ACC112 (cell line): ENCODE results near the gene MZF1.
A peak's percentile ranks its signal among the peaks of the same experiment; 100 is the strongest.

ENCODE experiments used
- H2AFZ ChIP-seq: fragments of 200-600 bp; sonication (generic); one replicate; pipeline ENCODE4 v1.6.0; 2017; ENCODE audit warnings: antibody characterized with exemption, low read length; ENCODE audit not compliant: unreplicated experiment
- H3K27ac ChIP-seq: fragments of 200-600 bp; sonication (generic); 2 replicates; pipeline ENCODE4 v1.5.1; 2014; ENCODE audit warnings: low read depth, mild to moderate bottlenecking, antibody characterized with exemption, low read length, moderate library complexity
- H3K27me3 ChIP-seq: fragments of 200-600 bp; sonication (generic); 2 replicates; pipeline ENCODE4 v1.6.1; 2014; ENCODE audit warnings: mild to moderate bottlenecking, antibody characterized with exemption, low read length, moderate library complexity, mixed read lengths; ENCODE audit not compliant: insufficient read depth
- H3K36me3 ChIP-seq: fragments of 200-600 bp; sonication (generic); 2 replicates; pipeline ENCODE4 v1.6.1; 2016; ENCODE audit warnings: mild to moderate bottlenecking, antibody characterized with exemption, low read length, moderate library complexity, mixed read lengths; ENCODE audit not compliant: insufficient read depth
- H3K4me1 ChIP-seq: fragments of 200-600 bp; sonication (generic); one replicate; pipeline ENCODE4 v1.6.1; 2016; ENCODE audit warnings: low read length, mixed read lengths; ENCODE audit not compliant: insufficient read depth, unreplicated experiment, control insufficient read depth
- H3K4me3 ChIP-seq: fragments of 200-600 bp; sonication (generic); 2 replicates; pipeline ENCODE4 v1.5.1; 2014; ENCODE audit warnings: mild to moderate bottlenecking, low read depth, low read length
- H3K79me2 ChIP-seq: fragments of 200-600 bp; sonication (generic); one replicate; pipeline ENCODE4 v1.6.0; 2016; ENCODE audit warnings: low read length; ENCODE audit not compliant: control insufficient read depth, unreplicated experiment, insufficient read depth

MZF1 gene

DNA sequence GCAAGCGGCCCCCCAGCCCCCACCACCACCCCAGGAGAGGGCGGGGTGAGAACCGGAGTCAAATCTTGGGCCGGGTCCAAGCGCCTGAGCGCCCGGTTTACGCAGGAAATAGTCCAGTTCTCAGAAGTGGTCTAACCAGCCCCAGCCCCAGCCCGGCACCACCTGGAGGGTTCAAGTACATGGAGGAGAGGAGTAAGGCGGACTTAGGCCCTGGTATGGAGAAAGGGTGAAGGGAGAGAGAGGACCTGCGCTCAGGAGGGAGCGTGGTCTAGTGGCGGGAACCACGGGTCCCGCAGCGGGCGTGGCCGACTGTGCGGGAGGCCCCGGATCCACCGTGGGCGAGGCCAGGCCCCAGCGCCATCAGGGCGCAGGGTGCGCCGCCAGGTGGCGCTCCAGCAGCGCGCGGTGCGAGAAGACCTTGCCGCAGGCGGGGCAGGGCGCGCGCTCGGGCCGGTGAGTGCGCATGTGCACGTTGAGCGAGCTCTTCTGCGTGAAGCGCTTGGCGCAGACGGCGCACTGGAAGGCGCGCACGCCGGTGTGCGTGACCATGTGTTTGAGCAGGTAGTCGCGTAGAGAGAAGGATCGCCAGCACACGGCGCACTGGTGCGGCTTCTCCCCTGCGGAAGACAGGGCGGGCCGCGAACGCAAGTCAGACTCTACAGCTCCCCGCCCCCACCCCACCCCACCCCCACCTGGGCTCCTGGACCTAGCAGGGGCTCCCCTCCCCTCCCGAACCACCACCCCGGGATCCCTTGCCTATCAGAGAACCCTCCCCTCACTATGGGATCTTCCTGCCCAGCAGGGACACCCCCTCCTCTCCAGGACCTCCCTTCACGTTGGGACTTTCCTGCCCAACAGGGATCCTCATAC lies 59.2 kb downstream of the MZF1 start:
- no peaks in the 10 kb centered on the region for H3K27me3 ChIP-seq
- peaks cover 25% of the 10 kb centered on the region for H3K79me2 ChIP-seq
- no peak overlapping the region for H2AFZ ChIP-seq
- no peaks in the 10 kb centered on the region for H3K36me3 ChIP-seq
- no peak overlapping the region for H3K27ac ChIP-seq
- H3K4me3 ChIP-seq = peak overlapping the region; percentile 63
- peaks cover 4% of the 10 kb centered on the region for H3K4me1 ChIP-seq

DNA sequence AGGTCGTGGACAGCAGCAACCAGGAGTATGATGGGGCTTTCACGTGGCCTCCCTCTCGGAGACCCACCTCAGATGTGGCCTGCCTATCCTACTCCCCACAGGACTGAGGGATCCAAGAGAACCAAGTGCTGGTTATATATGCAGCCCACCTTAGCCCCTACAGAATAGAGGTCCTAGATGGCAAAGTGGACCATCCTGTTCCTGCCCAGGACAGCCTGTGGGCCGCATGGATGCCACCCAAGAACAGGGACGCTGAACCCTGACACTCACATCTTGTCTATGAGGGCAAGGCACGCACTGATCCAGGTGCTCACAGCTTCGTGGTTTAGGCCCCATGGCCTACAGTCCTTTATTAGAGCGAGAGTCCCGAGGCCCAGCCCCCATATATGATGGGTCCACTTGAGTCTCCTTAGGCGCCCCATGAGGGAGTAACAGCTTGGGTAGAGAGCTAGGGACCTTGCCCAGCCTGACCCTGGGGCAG lies 59.9 kb downstream of the MZF1 start:
- H3K79me2 ChIP-seq = peaks cover 19% of the 10 kb centered on the region
- H3K4me1 ChIP-seq = peaks cover 3% of the 10 kb centered on the region
- no peaks in the 10 kb centered on the region for H3K27me3 ChIP-seq
- H3K27ac ChIP-seq = no peak overlapping the region
- no peaks in the 10 kb centered on the region for H3K36me3 ChIP-seq
- no peak overlapping the region for H3K4me3 ChIP-seq
- H2AFZ ChIP-seq = no peak overlapping the region
